Panc1 (cell line): ENCODE data around the gene RNASEH2B. TPM values are rescaled to one million over a fixed set of nuclear protein-coding genes. Genes with fewer than 3 reads are reported as not detected.

Source experiments
- ATAC-seq: fragments of 200-7000 bp; cut with Tn5 transposase; 2 replicates; pipeline ENCODE4 v1.9.1; 2020; ENCODE audit warnings: mild to moderate bottlenecking, moderate library complexity
- BruUV-seq: library from RNA; stranded (reverse); fragments of 400-500 nt; replicated peaks from 2 replicates; lab custom pipeline; 2021; lab: Mats Ljungman, UMichigan
- CTCF ChIA-PET: fragments of 300-600 bp; sonication (Branson Sonifier 250); formaldehyde crosslinking; loops from one replicate; lab custom pipeline; 2022; ENCODE audit warnings: antibody characterized with exemption; lab: Charles Lee
- POLR2A ChIA-PET: fragments of 300-600 bp; sonication (Branson Sonifier 250); formaldehyde crosslinking; loops from one replicate; lab custom pipeline; 2022; ENCODE audit warnings: antibody characterized with exemption; lab: Charles Lee
- DNase-seq: peaks from one replicate; pipeline ENCODE4 v3.0.0-alpha.2; 2010; ENCODE audit warnings: low read depth, low spot score
- H3K27ac ChIP-seq: 2 replicates; pipeline ENCODE4 v1.5.1; 2011; ENCODE audit warnings: mild to moderate bottlenecking, low read length, inconsistent platforms
- H3K27me3 ChIP-seq: fragments of 200-500 bp; sonication (Bioruptor generic); 2 replicates; pipeline ENCODE4 v1.6.0; 2014; ENCODE audit warnings: low read length, inconsistent platforms; ENCODE audit not compliant: control insufficient read depth, insufficient read depth
- H3K36me3 ChIP-seq: fragments of 200-500 bp; sonication (Bioruptor generic); 2 replicates; pipeline ENCODE4 v1.5.1; 2014; ENCODE audit warnings: inconsistent platforms, mild to moderate bottlenecking, low read length, moderate library complexity; ENCODE audit not compliant: control insufficient read depth, insufficient read depth
- H3K4me1 ChIP-seq: 2 replicates; pipeline ENCODE4 v1.5.1; 2011; ENCODE audit warnings: inconsistent platforms, mild to moderate bottlenecking, low read length, moderate library complexity; ENCODE audit not compliant: control insufficient read depth, insufficient read depth
- H3K4me3 ChIP-seq, 2 experiments: 2 replicates each; pipeline ENCODE4 v1.5.1; 2011 to 2012; ENCODE audit warnings: low read depth in 2 of 2, low read length in 2 of 2, mild to moderate bottlenecking in 2 of 2, inconsistent platforms in 1 of 2, moderate library complexity in 1 of 2
- H3K9me3 ChIP-seq: fragments of 200-500 bp; sonication (Bioruptor generic); 2 replicates; pipeline ENCODE4 v1.5.1; 2014; ENCODE audit warnings: low read depth, mild to moderate bottlenecking, inconsistent platforms, low read length, moderate library complexity; ENCODE audit not compliant: control insufficient read depth, insufficient read depth
- POLR2AphosphoS5 ChIP-seq: IDR thresholded peaks from 2 replicates; pipeline ENCODE4 v1.6.1; 2012; ENCODE audit warnings: mild to moderate bottlenecking, low read depth, low read length, moderate library complexity
- REST ChIP-seq, 2 experiments: IDR thresholded peaks; 2 replicates each; pipeline ENCODE4 v1.6.1; 2011 to 2012; ENCODE audit warnings: low read depth in 2 of 2, control low read depth in 1 of 2, low read length in 1 of 2, mild to moderate bottlenecking in 1 of 2, moderate library complexity in 1 of 2; ENCODE audit not compliant: insufficient read depth in 1 of 2
- SIN3A ChIP-seq: IDR thresholded peaks from 2 replicates; pipeline ENCODE4 v1.6.1; 2012; ENCODE audit warnings: low read depth, mild to moderate bottlenecking, low read length, moderate library complexity, borderline replicate concordance; ENCODE audit not compliant: insufficient read depth
- TCF7L2 ChIP-seq: IDR thresholded peaks from 2 replicates; pipeline ENCODE4 v1.6.1; 2011; ENCODE audit warnings: mild to moderate bottlenecking, low read depth, low read length, inconsistent platforms
- in situ Hi-C: cut with HindIII; loops from 2 replicates; pipeline ENCODE4 v1.10.0; 2016; ENCODE audit warnings: low sequenced_read_pairs, low pct_unique_long_range_greater_than_20kb
- intact Hi-C: fragments of 100-400 bp; cut with micrococcal nuclease; formaldehyde crosslinking; loops from one replicate; pipeline ENCODE4 v1.10.0; 2022; ENCODE audit not compliant: unreplicated experiment
- total RNA-seq: library from RNA; stranded (reverse); gene quantifications from one replicate; pipeline ENCODE4 v1.2.1, GENCODE V29; 2021; ENCODE audit not compliant: unreplicated experiment
- TF ChIP-seq, protein P1 (sequence below): fragments of 450-650 bp; IDR thresholded peaks from 2 replicates; pipeline ENCODE4 v1.5.1; 2017; ENCODE audit warnings: mild to moderate bottlenecking

RNASEH2B gene
- total RNA-seq, 1 experiment from 2014 or later, result 37.8 TPM

DNA sequence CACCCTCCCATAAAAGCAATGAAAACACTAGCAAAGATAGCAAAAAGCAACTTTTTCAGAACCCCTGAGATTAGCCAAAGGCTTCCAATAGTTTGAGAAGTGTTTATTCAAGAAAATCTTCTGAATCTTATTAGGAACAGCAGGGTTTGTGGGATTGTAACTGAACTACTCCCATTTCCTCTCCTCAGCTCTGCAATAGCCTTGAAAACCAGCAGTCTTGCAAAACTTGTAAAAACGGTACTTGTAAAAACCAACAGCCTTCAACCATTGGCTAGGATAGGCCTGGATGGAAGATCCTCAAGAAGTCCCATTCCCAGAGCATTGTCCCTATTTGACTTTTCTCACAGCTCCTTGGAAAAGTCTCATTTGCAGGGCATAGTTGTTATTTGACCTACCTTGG is 12.1 kb downstream of the RNASEH2B start:
- no peak for ATAC-seq
- no peaks in the 10 kb centered on the region for H3K27me3 ChIP-seq
- ChIA-PET CTCF (no interaction called here), POLR2A (no interaction called here)
- in situ Hi-C loops (no loop called here), intact Hi-C loops (no loop called here)
- BruUV-seq, result no TSS peak
- no peak for DNase-seq
- no peak overlapping the region for H3K27ac ChIP-seq
- TF ChIP-seq, protein P1, sequence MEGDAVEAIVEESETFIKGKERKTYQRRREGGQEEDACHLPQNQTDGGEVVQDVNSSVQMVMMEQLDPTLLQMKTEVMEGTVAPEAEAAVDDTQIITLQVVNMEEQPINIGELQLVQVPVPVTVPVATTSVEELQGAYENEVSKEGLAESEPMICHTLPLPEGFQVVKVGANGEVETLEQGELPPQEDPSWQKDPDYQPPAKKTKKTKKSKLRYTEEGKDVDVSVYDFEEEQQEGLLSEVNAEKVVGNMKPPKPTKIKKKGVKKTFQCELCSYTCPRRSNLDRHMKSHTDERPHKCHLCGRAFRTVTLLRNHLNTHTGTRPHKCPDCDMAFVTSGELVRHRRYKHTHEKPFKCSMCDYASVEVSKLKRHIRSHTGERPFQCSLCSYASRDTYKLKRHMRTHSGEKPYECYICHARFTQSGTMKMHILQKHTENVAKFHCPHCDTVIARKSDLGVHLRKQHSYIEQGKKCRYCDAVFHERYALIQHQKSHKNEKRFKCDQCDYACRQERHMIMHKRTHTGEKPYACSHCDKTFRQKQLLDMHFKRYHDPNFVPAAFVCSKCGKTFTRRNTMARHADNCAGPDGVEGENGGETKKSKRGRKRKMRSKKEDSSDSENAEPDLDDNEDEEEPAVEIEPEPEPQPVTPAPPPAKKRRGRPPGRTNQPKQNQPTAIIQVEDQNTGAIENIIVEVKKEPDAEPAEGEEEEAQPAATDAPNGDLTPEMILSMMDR, result no peak
- TF ChIP-seq POLR2AphosphoS5 (no peak), TCF7L2 (no peak), SIN3A (no peak)
- H3K4me3 ChIP-seq, result no peak overlapping the region
- H3K36me3 ChIP-seq, result no peaks in the 10 kb centered on the region
- peaks cover 7% of the 10 kb centered on the region for H3K4me1 ChIP-seq
- H3K9me3 ChIP-seq, result peaks cover 30% of the 10 kb centered on the region; the same call in 1 of the 2 replicates

DNA sequence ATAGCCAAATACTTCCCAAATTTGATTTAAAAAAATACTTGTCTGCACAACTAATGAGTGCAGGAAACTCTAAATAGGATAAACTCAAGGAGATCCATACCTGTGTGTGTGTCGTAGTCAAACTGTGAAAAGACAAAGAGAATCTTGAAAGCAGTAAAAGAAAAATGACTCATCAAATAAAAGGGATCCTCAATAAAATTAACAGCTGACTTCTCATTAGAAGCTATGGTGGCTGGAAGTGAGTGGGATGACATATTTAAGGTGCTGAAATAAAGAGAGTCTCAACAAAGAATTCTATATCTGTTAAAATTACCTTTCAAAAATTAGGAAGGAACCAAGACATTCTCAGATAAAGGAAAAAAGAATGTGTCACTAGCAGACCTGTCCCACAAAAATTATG is 13.7 kb downstream of the RNASEH2B start:
- Histone ChIP-seq H3K4me3 (no peak overlapping the region), H3K9me3 (peaks cover 30% of the 10 kb centered on the region; the same call in 1 of the 2 replicates), H3K27ac (no peak overlapping the region), H3K4me1 (no peaks in the 10 kb centered on the region), H3K36me3 (no peaks in the 10 kb centered on the region), H3K27me3 (no peaks in the 10 kb centered on the region)
- TF ChIP-seq, protein P1, result no peak
- TF ChIP-seq SIN3A, result no peak
- no peak for TF ChIP-seq POLR2AphosphoS5
- no peak for TF ChIP-seq REST (IDR thresholded peaks at IDR 0.05; ENCODE audit: insufficient read depth in 1 of 2, low read depth in 2 of 2, low read length in 1 of 2)
- no peak for TF ChIP-seq TCF7L2
- POLR2A ChIA-PET, result no interaction called here
- intact Hi-C loops (no loop called here), in situ Hi-C loops (no loop called here)
- ATAC-seq (no peak), DNase-seq (no peak)
- no TSS peak for BruUV-seq
- CTCF ChIA-PET, result no interaction called here
